BE2C (cell line): ENCODE results near the gene PPP1R12A.

ENCODE experiments used
- DNase-seq: peaks from one replicate; pipeline ENCODE4 v3.0.0-alpha.2; 2020
- H3K27me3 ChIP-seq: fragments of 250-450 bp; sonication (Bioruptor Pico); 2 replicates; pipeline ENCODE4 v1.5.1; 2020; ENCODE audit warnings: mild to moderate bottlenecking
- H3K36me3 ChIP-seq: fragments of 250-450 bp; sonication (Bioruptor Pico); 2 replicates; pipeline ENCODE4 v1.5.1; 2020; ENCODE audit warnings: mild to moderate bottlenecking
- H3K4me1 ChIP-seq: fragments of 250-450 bp; sonication (Bioruptor Pico); 2 replicates; pipeline ENCODE4 v1.5.1; 2020
- H3K4me3 ChIP-seq: 2 replicates; pipeline ENCODE4 v1.5.1; 2011; ENCODE audit warnings: low read depth, low read length
- H3K9me3 ChIP-seq: fragments of 250-450 bp; sonication (Bioruptor Pico); 2 replicates; pipeline ENCODE4 v1.5.1; 2020
- CTCF ChIP-seq: IDR thresholded peaks from 2 replicates; pipeline ENCODE4 v1.5.1; 2012; ENCODE audit warnings: mild to moderate bottlenecking, low read depth, low read length

PPP1R12A gene

GRCh38 chr12:79908366-79908765 is 26.5 kb downstream of the PPP1R12A start:
- Histone ChIP-seq H3K36me3 (no peaks in the 10 kb centered on the region), H3K9me3 (no peaks in the 10 kb centered on the region), H3K4me3 (no peak overlapping the region), H3K4me1 (no peaks in the 10 kb centered on the region; the same call in 1 of the 2 replicates), H3K27me3 (no peaks in the 10 kb centered on the region)
- no peak for DNase-seq
- no peak for TF ChIP-seq CTCF

GRCh38 chr12:79901506-79901905 is 33.4 kb downstream of the PPP1R12A start:
- no peaks in the 10 kb centered on the region for H3K9me3 ChIP-seq
- H3K27me3 ChIP-seq = no peaks in the 10 kb centered on the region
- no peaks in the 10 kb centered on the region; the same call in 1 of the 2 replicates for H3K36me3 ChIP-seq
- no peak for DNase-seq
- no peak for TF ChIP-seq CTCF
- no peaks in the 10 kb centered on the region; the same call in 1 of the 2 replicates for H3K4me1 ChIP-seq
- H3K4me3 ChIP-seq = no peak overlapping the region

GRCh38 chr12:79900951-79901350 is 33.9 kb downstream of the PPP1R12A start:
- Histone ChIP-seq H3K4me3 (no peak overlapping the region), H3K4me1 (no peaks in the 10 kb centered on the region; the same call in 1 of the 2 replicates), H3K9me3 (no peaks in the 10 kb centered on the region), H3K27me3 (no peaks in the 10 kb centered on the region), H3K36me3 (no peaks in the 10 kb centered on the region; the same call in 1 of the 2 replicates)
- no peak for DNase-seq
- no peak for TF ChIP-seq CTCF

- Histone ChIP-seq H3K36me3 (no peaks in the 10 kb centered on the region; the same call in 1 of the 2 replicates), H3K27me3 (no peaks in the 10 kb centered on the region), H3K4me3 (no peak overlapping the region), H3K4me1 (no peaks in the 10 kb centered on the region; the same call in 1 of the 2 replicates), H3K9me3 (no peaks in the 10 kb centered on the region)
- DNase-seq = no peak
- TF ChIP-seq CTCF = no peak
Measured at GRCh38 chr12:79900199-79900598, 34.7 kb downstream of the PPP1R12A start.

- Histone ChIP-seq H3K27me3 (no peaks in the 10 kb centered on the region), H3K9me3 (no peaks in the 10 kb centered on the region), H3K4me3 (no peak overlapping the region), H3K4me1 (no peaks in the 10 kb centered on the region; the same call in 1 of the 2 replicates), H3K36me3 (no peaks in the 10 kb centered on the region; the same call in 1 of the 2 replicates)
- no peak for TF ChIP-seq CTCF
- DNase-seq = no peak
Measured at GRCh38 chr12:79897617-79898016, 37.3 kb downstream of the PPP1R12A start.

- no peak overlapping the region for H3K4me3 ChIP-seq
- no peaks in the 10 kb centered on the region for H3K27me3 ChIP-seq
- no peak for TF ChIP-seq CTCF
- H3K36me3 ChIP-seq = no peaks in the 10 kb centered on the region
- no peak for DNase-seq
- no peaks in the 10 kb centered on the region; the same call in 1 of the 2 replicates for H3K4me1 ChIP-seq
- H3K9me3 ChIP-seq = no peaks in the 10 kb centered on the region
Measured at GRCh38 chr12:79895804-79896203, 39.1 kb downstream of the PPP1R12A start.
